Fibroblast of pulmonary artery (primary cell): ENCODE measurements around the gene EDAR.

Source experiments
- DNase-seq: peaks from one replicate; pipeline ENCODE4 v3.0.0-alpha.2; 2010; ENCODE audit warnings: low read depth
- H3K4me3 ChIP-seq: replicated peaks from 2 replicates; pipeline ENCODE4 v1.5.1; 2011; ENCODE audit warnings: low read depth, mild to moderate bottlenecking, control low read depth, low read length, moderate library complexity
- TF ChIP-seq, protein P1 (sequence below): IDR thresholded peaks from 2 replicates; pipeline ENCODE4 v1.5.1; 2011; ENCODE audit warnings: mild to moderate bottlenecking, control low read depth, low read length, inconsistent platforms; ENCODE audit errors: missing control alignments

EDAR gene

DNA sequence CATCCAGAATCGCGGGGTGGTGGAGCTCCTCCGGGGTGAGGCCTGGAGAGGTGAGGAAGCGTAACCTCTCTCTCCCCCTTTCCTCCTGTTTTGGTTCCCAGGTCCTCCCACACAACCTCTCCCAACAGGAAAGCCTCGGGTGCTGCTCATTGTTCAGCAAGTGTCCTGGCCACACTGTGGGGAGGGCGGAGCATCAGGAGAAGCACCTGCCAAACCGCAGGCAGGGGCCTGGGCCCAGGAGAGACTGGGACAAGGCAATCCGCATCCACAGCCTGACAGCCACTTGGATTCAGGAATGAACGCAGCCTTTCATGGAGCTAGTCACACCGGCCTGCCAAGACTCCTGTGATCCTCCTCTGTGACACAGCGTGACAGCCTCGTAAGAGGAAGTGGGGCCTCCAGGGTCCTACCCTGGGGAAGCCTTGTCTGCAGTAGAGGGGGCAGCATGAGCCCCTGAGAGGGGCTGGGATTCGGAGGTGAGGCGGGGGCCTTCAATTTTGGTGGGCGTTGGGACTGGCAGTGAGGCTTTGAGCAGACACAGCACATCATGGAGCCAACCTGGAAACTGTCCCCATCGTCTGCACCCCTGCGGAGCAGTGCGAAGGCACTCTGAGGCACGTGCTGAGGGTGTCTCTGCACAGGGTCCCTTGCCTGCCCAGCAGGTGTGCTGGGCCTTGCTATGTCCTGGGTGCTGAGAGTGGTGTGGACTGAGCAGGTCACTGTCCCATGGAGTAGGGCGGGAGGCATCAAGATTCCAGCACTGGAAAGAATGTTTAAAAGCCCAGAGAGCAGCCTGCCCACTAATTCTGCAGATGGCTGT lies 62.2 kb downstream of the EDAR start:
- no peak for DNase-seq
- TF ChIP-seq, protein P1, sequence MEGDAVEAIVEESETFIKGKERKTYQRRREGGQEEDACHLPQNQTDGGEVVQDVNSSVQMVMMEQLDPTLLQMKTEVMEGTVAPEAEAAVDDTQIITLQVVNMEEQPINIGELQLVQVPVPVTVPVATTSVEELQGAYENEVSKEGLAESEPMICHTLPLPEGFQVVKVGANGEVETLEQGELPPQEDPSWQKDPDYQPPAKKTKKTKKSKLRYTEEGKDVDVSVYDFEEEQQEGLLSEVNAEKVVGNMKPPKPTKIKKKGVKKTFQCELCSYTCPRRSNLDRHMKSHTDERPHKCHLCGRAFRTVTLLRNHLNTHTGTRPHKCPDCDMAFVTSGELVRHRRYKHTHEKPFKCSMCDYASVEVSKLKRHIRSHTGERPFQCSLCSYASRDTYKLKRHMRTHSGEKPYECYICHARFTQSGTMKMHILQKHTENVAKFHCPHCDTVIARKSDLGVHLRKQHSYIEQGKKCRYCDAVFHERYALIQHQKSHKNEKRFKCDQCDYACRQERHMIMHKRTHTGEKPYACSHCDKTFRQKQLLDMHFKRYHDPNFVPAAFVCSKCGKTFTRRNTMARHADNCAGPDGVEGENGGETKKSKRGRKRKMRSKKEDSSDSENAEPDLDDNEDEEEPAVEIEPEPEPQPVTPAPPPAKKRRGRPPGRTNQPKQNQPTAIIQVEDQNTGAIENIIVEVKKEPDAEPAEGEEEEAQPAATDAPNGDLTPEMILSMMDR = no peak
- H3K4me3 ChIP-seq = no peak overlapping the region

DNA sequence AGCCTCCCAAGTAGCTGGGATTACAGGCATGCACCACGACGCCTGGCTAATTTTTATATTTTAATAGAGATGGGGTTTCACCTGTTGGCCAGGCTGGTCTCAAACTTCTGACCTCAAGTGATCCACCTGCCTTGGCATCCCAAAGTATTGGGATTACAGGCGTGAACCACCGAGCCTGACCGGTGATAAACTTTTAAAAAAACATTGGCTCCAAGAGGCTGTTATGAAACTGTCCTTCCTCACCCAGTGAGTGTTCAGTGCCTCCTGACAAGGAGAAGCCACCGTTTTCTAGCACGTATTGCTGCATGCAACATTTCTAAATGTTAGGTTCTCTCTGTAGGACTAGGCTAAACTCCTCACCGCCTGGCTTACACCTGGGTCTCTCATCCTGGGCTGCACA lies 63.3 kb downstream of the EDAR start:
- DNase-seq = no peak
- no peak overlapping the region for H3K4me3 ChIP-seq
- TF ChIP-seq, protein P1 = no peak

DNA sequence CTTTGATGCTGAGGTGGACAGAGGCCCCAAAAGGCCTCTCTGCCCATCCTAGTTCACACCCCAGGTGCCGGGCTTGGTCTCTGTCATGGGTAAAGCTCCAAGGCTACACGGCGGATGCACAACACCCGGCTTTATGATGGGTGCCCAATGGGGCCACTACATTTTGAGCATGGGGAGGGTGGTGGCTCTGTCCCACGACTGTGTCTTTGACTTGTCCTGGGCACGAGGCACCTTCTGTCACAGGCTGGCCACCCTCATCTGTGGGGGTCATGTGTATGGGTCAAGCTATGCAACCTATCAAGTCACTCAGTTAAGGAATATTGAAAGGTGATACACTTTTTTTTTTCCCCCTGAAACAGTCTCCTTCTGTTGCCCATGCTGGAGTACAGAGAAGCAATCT lies 63.7 kb downstream of the EDAR start:
- no peak overlapping the region for H3K4me3 ChIP-seq
- TF ChIP-seq, protein P1 = no peak
- no peak for DNase-seq

DNA sequence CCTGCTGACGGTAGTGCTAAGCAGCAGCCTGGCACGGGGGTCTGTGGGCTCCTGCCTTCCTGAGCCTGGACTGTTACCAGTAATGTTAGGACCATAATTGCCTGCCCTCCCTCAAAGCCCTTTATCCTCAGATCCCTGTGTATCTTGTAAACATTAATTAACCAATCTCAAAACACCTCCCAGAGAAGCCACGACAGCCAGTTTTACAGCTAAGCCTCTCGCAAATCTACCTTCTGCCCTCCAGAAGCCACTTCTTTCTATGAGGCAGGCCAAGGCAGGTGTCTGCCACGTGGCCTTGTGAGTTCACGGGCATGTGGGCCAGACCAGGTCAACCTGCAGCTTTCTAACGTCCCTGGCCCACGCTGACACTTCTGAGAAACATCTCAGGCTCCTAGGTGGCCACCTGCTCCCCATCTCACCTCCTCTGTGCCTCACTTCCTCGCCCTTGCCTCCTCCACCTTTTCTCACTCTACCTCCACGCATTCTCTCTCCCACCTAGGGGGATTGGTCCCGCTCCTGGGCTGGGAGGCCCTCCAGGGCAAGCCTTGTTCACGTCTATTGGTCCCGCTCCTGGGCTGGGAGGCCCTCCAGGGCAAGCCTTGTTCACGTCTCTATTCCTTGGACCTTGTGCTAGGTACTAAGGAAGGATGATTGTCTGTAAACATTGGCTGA lies 64.3 kb downstream of the EDAR start:
- H3K4me3 ChIP-seq = no peak overlapping the region
- TF ChIP-seq, protein P1 = no peak
- no peak for DNase-seq

DNA sequence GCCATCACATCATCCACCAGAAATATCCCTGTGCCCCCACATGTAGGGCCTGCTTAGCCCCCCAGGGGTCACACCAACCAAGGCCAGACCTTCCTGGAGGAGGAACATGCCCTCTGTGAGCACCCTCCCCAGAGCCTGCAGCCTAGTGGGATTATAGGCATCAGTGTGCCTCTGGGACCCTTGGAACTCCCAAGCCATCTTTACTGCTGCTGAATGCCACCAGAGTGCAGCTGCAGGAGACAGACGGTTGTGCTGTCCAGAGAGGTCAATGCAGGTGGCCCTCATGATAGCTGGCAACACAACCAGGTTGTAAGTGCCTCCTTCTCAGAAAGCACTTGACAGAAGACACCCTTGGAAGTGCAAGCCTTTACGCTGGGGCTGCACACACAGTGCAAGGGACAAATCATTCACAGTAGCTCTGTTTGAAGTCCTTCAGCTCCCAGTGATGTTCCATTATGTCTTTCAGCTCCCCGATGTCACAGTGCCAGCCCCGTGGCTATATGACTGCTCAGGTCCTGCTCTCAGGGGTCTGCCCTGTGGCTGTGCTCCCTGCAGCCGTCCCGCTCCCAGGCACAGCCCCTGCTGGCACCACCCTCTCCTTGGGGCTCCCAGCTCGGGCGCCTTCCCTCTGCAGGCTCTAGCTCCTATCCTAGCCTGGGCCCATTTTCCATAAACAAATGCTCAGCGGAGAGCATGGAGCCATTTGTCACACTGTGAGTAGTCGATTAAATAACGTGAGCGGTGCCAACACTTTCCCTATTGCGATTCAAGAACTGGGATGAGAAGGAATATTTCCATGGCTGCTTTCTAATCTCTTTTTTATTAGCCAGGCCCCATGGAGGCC lies 65.1 kb downstream of the EDAR start:
- DNase-seq = no peak
- no peak overlapping the region for H3K4me3 ChIP-seq
- TF ChIP-seq, protein P1 = no peak

DNA sequence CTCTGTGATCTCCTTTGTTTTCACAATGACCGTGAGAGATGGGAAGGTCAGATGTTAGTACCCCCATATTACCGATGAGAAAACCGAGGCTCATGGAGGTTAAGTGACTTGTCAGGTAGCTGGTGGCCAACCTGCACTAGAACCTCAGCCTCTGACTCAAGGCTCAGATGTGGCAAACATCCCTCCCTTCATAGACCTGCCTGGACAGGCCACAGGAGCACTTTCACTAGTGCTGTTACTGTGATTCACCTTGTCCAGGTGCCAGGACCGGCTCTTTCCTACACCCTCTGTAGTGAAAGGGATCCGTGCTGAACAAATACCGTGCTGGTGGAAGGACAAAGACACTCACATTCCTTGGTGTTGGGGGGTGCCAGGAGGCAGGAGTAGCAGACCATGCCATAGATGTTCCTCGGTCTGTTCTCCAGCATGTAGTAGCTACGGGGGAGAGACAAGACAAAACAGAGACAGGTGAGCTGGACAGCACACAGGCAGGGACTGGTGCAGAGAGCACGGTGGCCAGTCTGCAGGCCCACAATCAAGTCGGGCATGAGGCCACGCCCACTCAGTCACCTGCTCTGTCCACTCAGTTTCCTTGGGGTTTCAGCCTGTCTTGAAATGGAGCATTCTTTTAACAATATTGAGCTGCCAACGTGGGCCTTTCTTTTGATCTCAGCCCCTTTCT lies 65.9 kb downstream of the EDAR start:
- no peak for DNase-seq
- TF ChIP-seq, protein P1 = no peak

More for the DNA sequence above, 65.9 kb downstream of the EDAR start:
- no peak overlapping the region for H3K4me3 ChIP-seq
